Measurements from ENCODE around the gene FAM156B.
A peak's percentile ranks its signal among the peaks of the same experiment; 100 is the strongest.

DNA sequence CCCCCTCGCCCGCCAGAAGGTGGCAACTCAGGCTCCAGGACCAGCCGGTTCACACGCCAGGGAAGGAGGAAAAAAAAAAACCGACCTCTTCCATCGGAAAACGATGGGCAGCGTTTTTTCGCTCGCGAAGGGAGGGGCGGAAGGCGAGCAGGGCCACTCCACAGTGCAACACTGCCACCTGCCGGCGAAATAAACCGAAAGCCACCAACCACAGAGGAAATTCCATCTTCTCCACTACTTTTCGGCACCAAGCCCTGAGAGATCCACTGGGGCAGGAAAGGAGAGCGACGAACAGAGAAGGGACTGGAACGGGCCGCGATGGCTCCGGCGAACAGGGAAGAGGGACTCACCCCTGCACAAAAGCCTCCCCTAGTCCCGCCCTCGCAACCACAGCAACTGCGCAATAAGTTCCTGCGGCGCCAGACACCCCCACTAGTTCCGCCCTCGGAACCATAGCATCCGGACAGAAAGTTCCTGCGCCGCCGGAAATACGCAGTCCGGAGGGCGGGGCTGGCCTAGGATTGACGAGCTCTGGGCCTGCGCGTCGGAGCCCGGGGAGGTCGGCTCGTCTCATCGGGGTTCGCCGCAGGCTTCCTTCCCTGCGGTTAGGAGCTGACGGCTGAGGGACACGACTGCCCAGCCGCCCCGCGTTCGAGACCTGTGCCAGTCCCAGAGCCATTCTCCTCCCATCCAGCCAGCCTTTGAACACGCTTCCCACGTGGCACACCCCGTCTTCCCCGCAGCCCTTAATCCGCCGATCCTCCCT lies 37.8 kb downstream of the FAM156B start:
- TF ChIP-seq, protein P1, sequence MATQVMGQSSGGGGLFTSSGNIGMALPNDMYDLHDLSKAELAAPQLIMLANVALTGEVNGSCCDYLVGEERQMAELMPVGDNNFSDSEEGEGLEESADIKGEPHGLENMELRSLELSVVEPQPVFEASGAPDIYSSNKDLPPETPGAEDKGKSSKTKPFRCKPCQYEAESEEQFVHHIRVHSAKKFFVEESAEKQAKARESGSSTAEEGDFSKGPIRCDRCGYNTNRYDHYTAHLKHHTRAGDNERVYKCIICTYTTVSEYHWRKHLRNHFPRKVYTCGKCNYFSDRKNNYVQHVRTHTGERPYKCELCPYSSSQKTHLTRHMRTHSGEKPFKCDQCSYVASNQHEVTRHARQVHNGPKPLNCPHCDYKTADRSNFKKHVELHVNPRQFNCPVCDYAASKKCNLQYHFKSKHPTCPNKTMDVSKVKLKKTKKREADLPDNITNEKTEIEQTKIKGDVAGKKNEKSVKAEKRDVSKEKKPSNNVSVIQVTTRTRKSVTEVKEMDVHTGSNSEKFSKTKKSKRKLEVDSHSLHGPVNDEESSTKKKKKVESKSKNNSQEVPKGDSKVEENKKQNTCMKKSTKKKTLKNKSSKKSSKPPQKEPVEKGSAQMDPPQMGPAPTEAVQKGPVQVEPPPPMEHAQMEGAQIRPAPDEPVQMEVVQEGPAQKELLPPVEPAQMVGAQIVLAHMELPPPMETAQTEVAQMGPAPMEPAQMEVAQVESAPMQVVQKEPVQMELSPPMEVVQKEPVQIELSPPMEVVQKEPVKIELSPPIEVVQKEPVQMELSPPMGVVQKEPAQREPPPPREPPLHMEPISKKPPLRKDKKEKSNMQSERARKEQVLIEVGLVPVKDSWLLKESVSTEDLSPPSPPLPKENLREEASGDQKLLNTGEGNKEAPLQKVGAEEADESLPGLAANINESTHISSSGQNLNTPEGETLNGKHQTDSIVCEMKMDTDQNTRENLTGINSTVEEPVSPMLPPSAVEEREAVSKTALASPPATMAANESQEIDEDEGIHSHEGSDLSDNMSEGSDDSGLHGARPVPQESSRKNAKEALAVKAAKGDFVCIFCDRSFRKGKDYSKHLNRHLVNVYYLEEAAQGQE (IDR thresholded peaks at IDR 0.05; ENCODE audit: low read depth), result no peak
- peak; percentile 58; the same call in 1 of the 2 replicates for TF ChIP-seq TAF1 (IDR thresholded peaks at IDR 0.05; ENCODE audit: low read depth)
- no peak for TF ChIP-seq YY1 (IDR thresholded peaks at IDR 0.05; ENCODE audit: low read depth)
